ENCODE measurements around the gene TMEM151B.

The TMEM151B gene

DNA sequence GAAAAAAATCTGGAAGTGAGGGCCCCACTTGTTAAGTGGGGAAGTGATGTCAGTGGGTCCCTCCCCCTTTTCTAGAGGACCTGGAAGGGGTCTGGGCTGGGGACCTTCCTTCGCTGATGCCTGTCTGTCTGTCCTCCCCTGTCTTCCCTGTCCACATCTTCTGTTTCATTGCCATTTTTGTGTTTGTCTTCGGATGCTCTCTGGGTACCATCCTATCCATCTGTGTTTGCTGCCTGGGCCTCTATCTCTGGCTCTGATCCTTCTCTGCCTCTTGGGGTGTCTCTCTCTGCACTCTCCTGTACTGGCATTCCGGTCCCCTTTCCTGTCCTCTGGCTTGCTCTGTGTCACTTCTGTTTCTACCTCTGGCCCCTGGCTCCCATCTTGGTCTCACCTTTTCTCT lies 2.3 kb downstream of the TMEM151B start:
- ATAC-seq, result no peak
- no peak overlapping the region for H3K27ac Mint-ChIP-seq

DNA sequence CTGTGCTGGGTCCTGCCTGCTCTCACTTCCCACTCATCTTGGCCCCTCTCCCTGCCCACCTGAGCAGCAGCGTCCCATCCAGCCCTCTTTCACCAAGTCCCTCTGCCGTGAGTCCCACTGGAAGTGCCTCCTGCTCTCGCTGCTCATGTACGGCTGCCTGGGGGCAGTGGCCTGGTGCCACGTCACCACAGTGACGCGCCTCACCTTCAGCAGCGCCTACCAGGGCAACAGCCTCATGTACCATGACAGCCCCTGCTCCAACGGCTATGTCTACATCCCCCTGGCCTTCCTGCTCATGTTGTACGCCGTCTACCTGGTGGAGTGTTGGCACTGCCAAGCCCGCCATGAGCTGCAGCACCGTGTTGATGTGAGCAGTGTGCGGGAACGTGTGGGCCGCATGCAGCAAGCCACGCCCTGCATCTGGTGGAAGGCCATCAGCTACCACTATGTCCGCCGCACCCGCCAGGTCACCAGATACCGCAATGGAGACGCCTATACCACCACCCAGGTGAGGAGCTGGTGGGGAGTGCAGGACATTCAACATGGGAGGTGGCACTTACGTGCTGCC lies 2.8 kb downstream of the TMEM151B start:
- Mint-ChIP-seq H3K4me3 (no peak overlapping the region), H3K4me1 (peaks cover 14% of the 10 kb centered on the region), H3K27me3 (peaks cover 64% of the 10 kb centered on the region), H3K9me3 (no peaks in the 10 kb centered on the region), H3K27ac (no peak overlapping the region), H3K36me3 (ENCODE audit: low read depth) (no peaks in the 10 kb centered on the region)
- DNase-seq (no peak), ATAC-seq (no peak)

More for the DNA sequence above, 2.3 kb downstream of the TMEM151B start:
- no peak for DNase-seq
- Mint-ChIP-seq H3K27me3 (peaks cover 58% of the 10 kb centered on the region), H3K9me3 (no peaks in the 10 kb centered on the region), H3K4me1 (peaks cover 18% of the 10 kb centered on the region), H3K4me3 (no peak overlapping the region), H3K36me3 (ENCODE audit: low read depth) (no peaks in the 10 kb centered on the region)

DNA sequence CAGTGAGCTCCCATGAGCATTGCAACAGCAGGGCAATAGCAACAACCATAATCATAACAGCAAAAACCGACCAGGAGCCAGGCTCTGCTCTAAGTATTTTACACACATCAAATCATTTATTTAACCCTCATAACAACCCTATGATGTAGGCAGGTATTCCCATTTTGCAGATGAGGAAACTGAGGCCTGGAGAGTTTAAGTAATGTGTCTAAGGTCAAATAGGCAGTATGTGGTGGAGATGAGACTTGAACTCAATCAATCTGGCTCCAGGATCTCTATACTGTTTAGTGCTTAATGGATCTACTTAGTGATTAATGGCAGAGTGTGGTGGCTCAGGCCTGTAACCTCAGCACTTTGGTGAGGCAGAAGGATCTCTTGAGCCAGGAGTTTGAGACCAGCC lies 3.4 kb downstream of the TMEM151B start:
- H3K36me3 Mint-ChIP-seq (ENCODE audit: low read depth), result no peaks in the 10 kb centered on the region
- H3K4me1 Mint-ChIP-seq, result peaks cover 14% of the 10 kb centered on the region
- no peak for DNase-seq
- peaks cover 65% of the 10 kb centered on the region for H3K27me3 Mint-ChIP-seq
- H3K9me3 Mint-ChIP-seq, result no peaks in the 10 kb centered on the region
- no peak overlapping the region for H3K4me3 Mint-ChIP-seq
- H3K27ac Mint-ChIP-seq, result no peak overlapping the region
- ATAC-seq, result no peak

DNA sequence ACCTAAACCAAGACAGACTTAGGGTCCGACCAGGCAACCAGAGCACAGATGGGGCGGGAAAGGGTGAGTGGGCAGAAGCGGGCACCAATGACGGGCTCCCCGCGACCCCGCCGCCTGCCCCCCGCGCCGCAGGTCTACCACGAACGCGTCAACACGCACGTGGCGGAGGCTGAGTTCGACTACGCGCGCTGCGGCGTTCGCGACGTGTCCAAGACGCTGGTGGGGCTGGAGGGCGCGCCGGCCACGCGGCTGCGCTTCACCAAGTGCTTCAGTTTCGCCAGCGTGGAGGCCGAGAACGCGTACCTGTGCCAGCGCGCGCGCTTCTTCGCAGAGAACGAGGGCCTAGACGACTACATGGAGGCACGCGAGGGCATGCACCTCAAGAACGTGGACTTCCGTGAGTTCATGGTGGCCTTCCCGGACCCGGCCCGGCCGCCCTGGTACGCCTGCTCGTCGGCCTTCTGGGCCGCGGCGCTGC lies 5.1 kb downstream of the TMEM151B start:
- Mint-ChIP-seq H3K4me1 (peaks cover 3% of the 10 kb centered on the region), H3K27me3 (peaks cover 60% of the 10 kb centered on the region), H3K4me3 (no peak overlapping the region), H3K27ac (no peak overlapping the region), H3K9me3 (no peaks in the 10 kb centered on the region), H3K36me3 (ENCODE audit: low read depth) (no peaks in the 10 kb centered on the region)
- ATAC-seq (no peak), DNase-seq (no peak)

DNA sequence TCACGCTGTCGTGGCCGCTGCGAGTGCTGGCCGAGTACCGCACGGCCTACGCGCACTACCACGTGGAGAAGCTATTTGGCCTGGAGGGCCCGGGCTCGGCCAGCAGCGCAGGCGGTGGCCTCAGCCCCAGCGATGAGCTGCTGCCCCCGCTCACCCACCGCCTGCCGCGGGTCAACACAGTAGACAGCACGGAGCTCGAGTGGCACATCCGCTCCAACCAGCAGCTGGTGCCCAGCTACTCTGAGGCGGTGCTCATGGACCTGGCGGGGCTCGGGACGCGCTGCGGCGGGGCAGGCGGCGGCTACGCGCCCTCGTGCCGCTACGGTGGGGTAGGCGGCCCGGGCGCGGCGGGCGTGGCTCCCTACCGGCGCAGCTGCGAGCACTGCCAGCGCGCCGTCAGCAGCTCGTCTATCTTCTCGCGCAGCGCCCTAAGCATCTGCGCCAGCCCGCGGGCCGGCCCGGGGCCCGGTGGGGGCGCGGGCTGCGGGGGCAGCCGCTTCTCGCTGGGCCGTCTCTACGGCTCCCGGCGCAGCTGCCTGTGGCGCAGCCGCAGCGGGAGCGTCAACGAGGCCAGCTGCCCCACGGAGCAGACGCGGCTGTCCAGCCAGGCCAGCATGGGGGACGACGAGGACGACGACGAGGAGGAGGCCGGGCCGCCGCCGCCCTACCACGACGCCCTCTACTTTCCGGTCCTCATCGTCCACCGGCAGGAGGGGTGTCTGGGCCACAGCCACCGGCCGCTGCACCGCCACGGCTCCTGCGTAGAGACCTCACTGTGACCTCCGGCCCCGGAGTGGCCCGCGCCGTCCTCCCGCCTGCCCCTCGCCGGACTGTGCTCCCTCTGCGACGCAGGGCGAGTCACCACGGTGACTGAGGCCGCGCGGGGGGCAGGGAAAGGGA lies 5.7 kb downstream of the TMEM151B start:
- Mint-ChIP-seq H3K4me3 (no peak overlapping the region), H3K27ac (no peak overlapping the region), H3K4me1 (peaks cover 3% of the 10 kb centered on the region), H3K27me3 (peaks cover 63% of the 10 kb centered on the region), H3K36me3 (ENCODE audit: low read depth) (no peaks in the 10 kb centered on the region), H3K9me3 (no peaks in the 10 kb centered on the region)
- ATAC-seq, result peak; percentile 60
- DNase-seq, result no peak

DNA sequence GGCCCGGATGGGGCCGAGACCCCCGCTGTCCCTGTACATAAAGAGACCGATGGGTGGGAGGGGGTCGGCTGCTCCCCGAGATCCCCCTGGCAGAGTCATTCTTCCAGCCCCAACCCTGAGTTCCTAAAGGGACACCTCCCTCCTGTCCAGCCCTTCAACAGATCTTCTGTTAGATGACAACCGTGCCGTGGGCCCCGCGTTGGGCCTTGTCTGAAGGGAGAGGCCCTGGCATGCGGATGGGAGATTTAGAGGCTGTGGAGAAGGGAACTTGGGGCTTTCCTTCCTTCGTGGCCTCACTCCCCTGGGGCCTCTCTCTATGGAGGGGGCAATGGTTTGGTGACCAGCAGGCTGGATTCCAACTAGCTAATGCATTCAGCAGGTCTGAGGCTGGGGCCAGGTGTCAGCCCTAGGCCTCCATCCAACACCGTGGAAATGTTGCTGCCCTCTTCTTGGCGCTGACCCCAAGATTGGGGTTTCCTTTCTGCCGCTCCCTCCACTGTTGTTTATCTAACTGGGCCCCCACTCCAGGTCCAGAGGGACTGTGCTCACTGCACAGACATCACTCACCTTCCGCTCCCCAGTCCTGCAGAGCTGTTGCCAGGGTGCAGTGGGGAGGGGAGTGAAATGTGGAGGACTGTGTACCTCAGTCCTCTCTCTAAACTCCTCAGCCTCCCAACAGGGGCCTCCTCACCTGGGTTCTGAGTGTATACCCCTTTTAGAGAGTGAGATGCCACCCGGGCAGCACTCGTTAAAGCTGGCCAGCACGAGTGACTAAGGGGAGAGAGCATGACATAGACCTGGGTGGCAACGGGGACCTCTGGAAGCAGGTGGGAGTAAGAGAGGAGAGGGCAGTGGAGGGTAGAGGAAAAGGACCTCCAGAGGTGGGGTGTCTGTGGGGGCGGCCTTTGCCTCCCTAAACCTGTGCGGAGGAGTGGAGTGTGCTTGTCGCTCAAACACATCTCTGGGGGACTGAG lies 6.7 kb downstream of the TMEM151B start:
- Mint-ChIP-seq H3K27me3 (peaks cover 56% of the 10 kb centered on the region), H3K4me3 (no peak overlapping the region), H3K9me3 (no peaks in the 10 kb centered on the region), H3K36me3 (ENCODE audit: low read depth) (no peaks in the 10 kb centered on the region), H3K27ac (no peak overlapping the region), H3K4me1 (peaks cover 2% of the 10 kb centered on the region)
- DNase-seq (no peak), ATAC-seq (no peak)

DNA sequence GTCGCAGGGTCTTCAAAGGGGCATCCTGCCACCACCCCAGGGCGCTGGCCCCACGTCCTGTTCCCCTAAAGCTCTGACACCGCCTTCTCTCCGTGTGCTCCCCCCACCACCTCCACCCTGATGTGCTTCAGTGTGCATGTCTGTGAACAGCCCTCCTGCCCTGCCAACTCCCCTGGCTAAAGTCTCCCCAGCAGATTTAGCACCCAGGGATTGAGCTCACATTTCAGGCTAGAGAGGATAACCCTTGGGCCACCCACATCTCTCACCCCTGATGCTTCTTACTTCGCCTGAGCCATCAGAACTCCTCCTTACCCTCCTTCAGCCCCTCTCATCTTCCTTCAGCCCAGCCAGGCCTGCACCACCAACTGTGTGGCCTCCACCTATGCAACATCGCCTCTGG lies 7.5 kb downstream of the TMEM151B start:
- no peak for ATAC-seq
- Mint-ChIP-seq H3K36me3 (ENCODE audit: low read depth) (no peaks in the 10 kb centered on the region), H3K4me3 (no peak overlapping the region), H3K9me3 (no peaks in the 10 kb centered on the region), H3K4me1 (peaks cover 2% of the 10 kb centered on the region), H3K27me3 (peaks cover 50% of the 10 kb centered on the region), H3K27ac (no peak overlapping the region)
- no peak for DNase-seq

DNA sequence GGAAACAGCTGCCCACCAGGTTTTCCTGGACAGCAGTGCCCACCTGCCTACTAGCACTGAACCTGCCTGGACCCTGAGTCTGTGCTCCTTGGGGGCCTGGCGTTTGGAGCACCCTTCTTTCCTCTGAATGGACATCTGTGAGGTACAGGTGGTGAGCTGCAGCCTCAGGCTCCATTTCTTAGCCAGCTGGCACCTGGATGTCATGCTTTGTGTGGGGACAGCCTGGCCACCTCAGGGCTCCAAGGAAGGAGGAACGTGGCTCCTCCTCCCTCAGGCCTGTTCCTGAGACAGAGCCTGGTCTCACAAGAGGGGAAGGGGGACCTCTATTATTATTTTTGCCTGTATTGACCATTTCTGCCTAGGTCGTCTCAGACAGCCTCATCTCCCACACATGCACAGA lies 8.1 kb downstream of the TMEM151B start:
- H3K27ac Mint-ChIP-seq, result no peak overlapping the region
- no peaks in the 10 kb centered on the region for H3K36me3 Mint-ChIP-seq (ENCODE audit: low read depth)
- no peaks in the 10 kb centered on the region for H3K9me3 Mint-ChIP-seq
- H3K27me3 Mint-ChIP-seq, result peaks cover 45% of the 10 kb centered on the region
- ATAC-seq (no peak), DNase-seq (no peak)
- H3K4me3 Mint-ChIP-seq, result no peak overlapping the region
- H3K4me1 Mint-ChIP-seq, result peaks cover 2% of the 10 kb centered on the region

DNA sequence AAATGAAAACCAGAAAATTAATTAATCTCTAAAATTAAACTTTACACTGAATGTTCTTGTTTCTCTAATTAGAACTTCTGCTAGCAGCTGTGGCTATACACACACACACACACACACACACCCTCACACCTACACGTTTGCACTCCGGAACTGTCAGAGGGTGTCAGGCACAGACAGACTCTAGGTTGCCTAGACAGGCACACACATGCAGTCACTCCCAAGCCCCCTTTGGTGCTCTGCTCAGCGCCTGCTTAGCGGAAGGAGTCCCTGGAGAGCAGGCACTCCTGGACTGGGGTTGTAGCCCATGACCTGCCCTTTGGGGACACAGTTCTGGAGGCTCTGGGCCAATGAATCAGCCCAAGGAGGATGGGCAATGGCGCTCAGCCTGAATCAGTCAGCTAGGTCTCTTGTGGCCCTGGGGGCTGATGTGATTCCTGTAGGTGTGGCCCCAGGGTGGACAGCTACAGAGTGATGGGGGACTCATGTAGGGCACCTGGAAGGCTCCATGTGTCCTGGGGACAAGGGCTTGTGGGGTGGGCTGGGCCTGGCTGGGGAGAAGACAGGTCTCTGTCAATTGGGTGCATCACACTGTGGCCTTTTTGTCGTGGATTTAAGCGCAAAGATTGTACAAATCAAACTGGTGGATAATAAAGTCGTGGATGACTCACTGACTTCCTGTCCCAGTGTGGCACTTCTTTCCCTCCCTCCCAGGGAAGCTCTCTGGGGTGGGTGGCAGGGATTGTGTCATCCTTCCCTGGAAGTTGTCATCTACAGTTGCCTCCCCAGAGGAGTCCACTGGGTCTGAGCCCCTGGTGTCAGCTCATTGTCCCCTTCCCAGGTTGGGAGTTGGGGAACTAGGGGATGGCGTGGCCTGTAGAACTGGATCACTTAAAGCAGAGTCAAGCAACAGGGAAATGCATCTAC lies 8.8 kb downstream of the TMEM151B start:
- ATAC-seq (no peak), DNase-seq (no peak)
- Mint-ChIP-seq H3K4me3 (no peak overlapping the region), H3K9me3 (no peaks in the 10 kb centered on the region), H3K27ac (no peak overlapping the region), H3K36me3 (ENCODE audit: low read depth) (no peaks in the 10 kb centered on the region), H3K27me3 (peaks cover 47% of the 10 kb centered on the region), H3K4me1 (peaks cover 2% of the 10 kb centered on the region)

DNA sequence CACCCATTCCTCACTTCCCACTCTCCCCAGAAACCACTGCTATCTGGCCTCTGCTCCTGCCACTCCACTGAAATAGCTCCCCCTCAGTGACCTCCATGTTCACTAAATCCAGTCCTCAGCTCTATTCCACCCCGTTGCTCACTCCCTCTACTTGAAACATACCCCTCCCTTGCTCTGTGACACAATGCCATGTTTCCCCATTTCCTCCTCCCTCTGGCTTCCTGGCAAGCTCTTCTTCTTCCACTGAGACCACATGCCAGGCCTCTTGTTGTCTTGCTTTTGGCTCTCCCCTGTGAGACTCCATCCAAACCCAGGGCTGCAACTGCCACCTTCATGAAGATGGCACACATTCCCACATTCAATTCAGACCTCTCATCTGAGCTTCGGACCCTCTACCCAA lies 13.9 kb downstream of the TMEM151B start:
- Mint-ChIP-seq H3K9me3 (no peaks in the 10 kb centered on the region), H3K36me3 (ENCODE audit: low read depth) (no peaks in the 10 kb centered on the region), H3K4me1 (no peaks in the 10 kb centered on the region), H3K4me3 (no peak overlapping the region), H3K27ac (no peak overlapping the region), H3K27me3 (peaks cover 43% of the 10 kb centered on the region)
- DNase-seq (no peak), ATAC-seq (no peak)

DNA sequence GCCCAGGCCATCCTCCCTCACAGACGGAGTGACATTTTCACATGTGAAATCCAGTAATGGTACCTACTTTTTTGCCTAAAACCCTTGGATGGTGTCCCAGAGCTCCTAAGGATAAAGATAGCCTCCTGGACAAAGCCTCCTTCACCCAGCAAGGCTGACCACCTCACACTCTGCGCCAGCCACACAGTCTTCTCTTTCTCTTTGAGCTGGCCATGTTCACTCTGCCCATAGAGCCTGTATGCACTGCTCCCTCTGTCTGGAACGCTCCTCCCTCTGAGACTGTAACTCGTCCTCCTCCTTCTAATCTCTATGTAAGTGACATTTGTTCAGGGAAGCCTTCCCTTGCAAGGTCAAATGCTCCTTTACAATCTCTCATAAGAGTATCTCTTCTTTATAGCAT lies 14.6 kb downstream of the TMEM151B start:
- H3K4me3 Mint-ChIP-seq, result no peak overlapping the region
- no peak overlapping the region for H3K27ac Mint-ChIP-seq
- no peaks in the 10 kb centered on the region for H3K4me1 Mint-ChIP-seq
- H3K27me3 Mint-ChIP-seq, result peaks cover 44% of the 10 kb centered on the region
- H3K9me3 Mint-ChIP-seq, result no peaks in the 10 kb centered on the region
- no peaks in the 10 kb centered on the region for H3K36me3 Mint-ChIP-seq (ENCODE audit: low read depth)
- ATAC-seq (no peak), DNase-seq (no peak)

DNA sequence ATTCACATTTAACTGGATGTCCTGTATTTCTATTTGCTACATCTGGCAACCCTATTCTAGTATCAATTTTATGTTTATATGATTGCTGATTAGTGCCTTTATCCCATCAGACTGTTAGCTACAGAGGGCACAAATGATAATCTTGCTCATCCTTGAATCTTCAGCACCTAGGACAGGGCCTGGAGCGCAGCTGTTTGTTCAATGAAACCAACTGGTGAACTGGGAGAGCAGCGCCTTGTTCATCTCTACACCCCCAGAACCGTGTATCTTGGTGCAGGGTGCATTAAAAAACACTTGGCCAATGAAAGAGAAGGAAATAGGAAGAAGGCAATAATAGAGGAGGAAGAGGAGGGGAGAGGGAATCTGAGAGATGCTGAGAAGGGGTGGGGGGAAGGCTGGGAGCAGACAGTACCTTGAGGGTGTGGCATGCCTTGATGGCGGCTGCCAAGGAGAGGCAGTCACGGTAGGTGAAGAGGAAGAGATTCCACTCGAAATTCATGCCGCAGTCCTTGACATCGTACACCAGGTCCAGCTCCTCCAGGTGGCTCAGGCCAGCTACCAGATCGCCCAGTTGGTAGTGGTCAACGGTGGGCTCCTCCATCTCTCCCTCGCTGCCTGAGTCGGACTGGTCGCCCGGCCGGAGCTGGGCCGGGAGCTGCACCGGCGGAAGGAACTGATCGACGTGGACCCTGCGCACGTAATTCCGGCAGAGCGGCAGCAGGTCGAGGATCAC lies 15.5 kb downstream of the TMEM151B start:
- Mint-ChIP-seq H3K4me3 (no peak overlapping the region), H3K27ac (no peak overlapping the region), H3K9me3 (no peaks in the 10 kb centered on the region), H3K4me1 (no peaks in the 10 kb centered on the region), H3K36me3 (ENCODE audit: low read depth) (no peaks in the 10 kb centered on the region), H3K27me3 (peaks cover 45% of the 10 kb centered on the region)
- DNase-seq (no peak), ATAC-seq (no peak)

DNA sequence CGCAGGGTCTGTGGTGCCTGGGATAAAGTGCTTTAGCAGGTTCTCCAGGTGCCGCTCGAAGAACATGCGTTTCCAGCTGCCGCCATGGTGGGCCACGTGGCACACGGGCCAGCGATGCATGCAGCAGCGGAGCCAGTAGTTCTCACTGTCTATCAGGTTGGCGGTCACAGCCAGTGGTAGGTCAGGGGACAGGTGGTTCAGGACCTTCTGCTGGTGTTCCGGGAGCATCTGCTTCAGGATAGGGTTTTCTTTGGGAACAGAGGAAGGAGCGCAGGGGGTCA lies 16.0 kb downstream of the TMEM151B start:
- Mint-ChIP-seq H3K27me3 (peaks cover 49% of the 10 kb centered on the region), H3K4me1 (no peaks in the 10 kb centered on the region), H3K9me3 (no peaks in the 10 kb centered on the region), H3K27ac (no peak overlapping the region), H3K4me3 (no peak overlapping the region), H3K36me3 (ENCODE audit: low read depth) (no peaks in the 10 kb centered on the region)
- no peak for ATAC-seq
- DNase-seq, result no peak
